Suppressor macrophage treated with lipopolysaccharide for 1 hour (primary cell): ENCODE results near the gene URI1.

Source experiments
- DNase-seq, 3 donors: peaks; one replicate each; pipeline ENCODE4 v3.0.0-alpha.2; 2020 to 2022

The URI1 gene

DNA sequence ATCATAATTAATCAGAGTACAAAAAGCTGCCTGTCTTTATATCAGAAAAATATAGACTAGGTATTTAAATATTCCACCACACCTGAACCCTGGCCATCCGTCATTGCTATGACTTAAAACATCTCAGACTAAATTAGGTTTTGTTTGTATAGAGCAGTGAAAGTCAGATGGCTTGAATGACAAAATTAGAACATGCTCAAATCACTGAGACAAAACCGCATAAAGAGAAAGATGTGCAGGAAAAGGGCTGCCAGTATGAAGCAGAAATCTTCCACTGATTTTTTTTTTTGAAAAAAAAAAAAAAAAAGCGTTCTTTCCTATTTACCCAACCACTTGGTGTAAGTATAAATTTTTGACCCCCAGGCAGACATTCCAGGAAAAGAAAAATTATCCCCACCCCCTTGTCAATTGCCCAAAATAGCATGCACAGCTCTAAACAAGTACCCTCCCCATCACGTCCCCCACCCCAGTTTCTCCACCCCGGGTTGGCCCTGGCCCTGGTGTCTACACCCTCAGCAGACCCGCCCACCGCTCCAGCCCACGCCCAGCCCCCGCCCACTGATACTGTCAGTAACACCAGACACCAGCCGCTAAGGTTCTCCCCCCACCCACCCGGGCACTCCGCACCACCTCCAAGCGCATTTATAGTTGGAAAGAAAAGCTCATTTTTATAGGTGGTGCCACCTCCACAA lies 118.6 kb downstream of the URI1 start:
- no peak for DNase-seq

DNA sequence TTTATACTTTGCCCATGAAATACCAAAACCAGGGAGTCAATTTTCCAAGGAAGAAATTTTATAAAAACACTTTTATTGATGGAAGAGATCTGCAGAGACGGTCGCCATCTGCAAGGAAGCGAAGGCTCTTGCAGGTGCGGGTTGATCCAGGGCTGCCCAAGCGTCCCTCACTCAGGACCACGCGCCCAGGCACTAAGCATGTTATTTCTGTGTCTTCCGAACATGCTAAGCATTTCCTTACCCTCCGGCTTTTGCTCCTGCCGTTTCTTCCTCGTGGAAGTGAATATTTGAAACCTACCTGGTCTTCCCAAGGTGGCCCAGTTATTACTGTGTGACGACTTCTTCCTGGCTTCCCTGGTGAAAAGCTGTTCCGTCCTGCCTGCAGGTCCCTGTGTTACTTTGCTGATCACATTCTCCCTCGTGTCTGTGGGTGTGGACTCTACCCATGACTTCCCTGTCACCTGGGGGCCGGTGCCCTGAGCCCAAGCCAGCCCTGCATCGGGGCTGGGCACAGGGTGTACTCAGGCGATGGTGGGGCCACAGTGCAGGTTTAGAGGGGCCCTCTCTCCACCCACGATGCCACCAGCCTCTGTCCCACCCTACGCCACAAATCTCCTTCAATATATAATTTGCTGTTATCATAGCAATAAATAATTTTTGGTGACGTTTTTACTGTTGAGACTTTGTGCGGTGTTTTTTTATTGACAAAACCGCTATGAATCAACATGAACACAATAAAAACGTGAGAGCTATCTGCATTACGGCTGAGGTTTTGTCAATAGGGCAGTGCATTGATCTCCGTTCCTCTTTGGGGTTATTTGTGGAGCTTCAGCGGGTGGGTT lies 119.4 kb downstream of the URI1 start:
- no peak for DNase-seq

DNA sequence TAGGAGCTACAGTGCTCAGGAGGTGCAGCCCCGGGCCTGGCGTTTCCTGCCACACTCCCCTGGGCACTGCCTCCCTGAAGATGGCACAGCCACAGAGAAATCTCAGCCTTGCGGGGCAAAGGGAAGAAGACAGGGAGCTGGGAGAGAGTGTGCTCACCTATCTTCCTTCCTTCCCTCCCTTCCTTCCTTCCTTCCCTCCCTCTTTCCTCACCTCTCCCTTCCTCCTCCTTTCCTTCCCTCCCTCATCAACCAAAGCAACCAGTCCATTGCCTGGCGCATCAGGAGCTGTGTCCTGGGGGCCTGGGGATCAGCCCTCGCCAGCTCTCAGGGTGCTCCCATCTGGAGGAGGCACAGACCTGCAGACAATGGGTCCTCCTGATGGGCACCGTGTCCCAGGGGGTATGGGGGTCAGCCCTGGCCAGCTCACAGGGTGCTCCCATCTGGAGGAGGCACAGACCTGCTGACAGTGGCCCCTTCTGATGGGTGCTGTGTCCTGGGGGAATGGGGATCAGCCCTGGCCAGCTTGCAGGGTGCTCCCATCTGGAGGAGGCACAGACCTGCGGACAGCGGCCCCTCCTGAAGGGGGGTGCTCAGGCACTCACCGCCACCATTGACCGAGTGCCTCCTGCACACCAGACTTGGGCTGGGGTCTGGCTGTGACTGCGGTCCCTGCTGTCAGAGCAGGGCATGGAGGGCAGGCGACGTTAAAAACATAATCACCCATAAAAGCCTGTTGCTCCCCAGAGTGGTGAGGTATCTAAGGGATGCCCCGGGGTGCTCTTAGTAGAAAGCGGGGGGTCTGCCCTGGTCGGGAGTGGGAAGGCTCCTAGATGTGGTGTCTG lies 120.2 kb downstream of the URI1 start:
- DNase-seq, result no peak

DNA sequence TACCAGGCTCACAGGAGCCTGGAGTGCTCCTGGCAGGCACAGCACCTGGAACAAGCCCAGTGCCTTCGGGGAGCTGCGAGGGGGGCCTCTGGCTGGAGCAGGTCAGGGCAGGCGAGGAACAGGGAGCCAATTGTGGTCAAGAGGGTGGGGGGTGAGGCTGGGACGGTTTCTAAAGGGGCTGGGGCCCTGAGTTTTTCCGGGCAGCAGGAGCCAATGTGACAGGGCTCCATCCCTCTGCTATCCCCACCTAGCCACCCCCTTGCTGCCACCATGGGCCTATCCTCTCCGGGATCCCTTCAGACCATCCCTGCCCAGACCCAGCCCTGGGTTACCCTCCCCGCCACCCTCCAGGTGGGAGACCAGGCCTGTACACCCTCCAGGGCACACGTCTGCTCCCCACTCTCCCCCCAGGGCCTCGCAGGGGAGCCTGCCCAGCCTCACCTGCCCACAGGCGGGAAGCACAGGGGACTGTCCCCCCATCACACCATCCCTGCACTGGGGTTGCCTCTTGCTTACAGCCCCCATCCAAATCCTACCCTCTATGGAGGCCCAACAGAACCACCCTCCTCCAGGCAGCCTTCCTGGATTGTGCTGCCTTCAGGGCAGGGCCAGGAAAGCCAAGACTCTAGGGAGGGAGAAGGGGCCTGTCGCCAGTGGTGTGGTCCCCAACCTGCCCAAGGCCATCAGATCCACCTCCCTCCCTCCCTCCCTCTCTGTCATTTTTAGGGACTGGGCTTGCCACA lies 121.0 kb downstream of the URI1 start:
- DNase-seq, result no peak

DNA sequence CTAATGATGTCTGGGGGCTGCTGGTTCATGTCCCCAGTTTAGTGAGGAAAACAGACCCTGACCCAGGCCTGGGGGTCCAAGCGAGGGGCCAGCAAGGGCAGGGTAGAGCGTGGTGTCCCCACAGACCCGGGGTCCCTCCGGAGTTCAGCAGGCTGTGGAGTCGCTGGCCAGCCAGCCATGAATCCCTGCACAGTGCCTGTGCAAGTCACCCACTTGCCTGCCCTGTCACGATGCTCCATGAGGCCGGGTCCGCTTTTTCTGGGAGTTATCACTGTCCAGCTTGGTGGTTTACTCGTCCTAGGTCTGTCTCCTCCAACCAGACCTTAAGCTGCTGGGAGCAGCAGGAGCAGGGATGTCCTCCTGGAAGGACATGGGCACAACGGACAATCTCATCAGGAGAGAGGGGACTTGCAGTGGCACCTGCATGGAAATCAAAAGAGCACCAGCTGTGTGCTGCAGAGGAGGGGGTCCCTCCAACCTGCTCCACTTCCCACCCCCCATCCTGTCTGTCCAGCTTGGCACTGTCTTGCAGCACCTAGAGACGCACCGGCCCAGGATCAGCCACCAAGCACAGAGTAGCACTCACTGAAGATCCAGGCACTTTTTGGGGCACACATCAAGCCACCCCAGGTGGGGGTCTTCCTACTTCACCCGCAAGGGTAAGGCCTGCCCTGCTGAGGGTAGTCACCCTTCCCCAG lies 121.8 kb downstream of the URI1 start:
- DNase-seq, result no peak

DNA sequence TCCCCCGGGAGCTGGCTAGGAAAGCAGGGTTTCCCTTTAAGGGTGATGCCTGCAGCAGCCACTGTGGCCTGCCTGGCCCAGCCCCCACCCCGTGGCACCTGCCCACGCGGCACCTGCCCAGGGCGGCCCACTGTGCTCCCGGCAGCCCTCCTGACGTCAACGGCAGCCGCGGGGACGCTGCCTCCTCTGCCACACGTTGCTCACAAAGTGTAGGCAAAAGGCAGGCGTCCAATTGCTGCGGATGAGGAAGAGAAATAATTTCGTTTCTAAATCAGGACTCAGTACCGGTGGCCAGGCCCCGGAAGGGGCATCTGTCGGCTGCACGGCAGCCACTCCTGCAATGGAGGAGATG lies 122.3 kb downstream of the URI1 start:
- DNase-seq, result no peak

DNA sequence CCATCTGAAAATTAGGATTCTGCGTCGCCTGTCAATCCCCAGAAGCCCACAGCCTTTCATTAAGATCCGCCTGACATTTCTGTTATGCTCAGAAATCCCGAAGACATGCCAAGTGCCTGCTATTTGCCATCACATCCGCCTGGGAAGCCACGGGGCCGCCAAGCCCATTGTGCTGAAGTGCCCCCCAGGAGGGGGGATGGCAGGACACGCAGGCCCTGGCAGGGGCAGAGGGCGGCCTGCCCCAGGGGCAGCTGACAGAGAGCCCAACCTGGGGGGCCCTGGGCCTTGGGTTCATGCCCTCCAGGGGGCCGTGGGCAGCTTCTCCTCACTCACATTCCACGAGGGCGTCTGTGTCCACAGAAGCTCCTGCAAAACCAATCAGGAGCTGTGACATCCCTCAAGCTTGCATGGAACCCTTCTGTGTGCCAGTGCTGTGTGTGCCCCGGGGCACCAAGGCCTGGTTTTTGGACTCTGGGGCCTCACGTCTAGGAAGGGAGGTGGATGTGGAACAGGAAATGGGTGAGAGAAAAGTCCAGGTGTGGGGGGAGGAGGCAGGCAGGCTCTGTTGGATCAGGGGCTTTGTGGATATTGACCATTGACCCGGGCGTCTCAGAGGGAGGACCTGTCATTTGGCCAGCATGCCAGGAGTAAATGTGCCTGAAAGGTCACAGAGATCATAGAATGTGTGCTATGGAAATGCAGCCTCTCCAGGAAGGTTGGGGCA lies 122.9 kb downstream of the URI1 start:
- no peak for DNase-seq

DNA sequence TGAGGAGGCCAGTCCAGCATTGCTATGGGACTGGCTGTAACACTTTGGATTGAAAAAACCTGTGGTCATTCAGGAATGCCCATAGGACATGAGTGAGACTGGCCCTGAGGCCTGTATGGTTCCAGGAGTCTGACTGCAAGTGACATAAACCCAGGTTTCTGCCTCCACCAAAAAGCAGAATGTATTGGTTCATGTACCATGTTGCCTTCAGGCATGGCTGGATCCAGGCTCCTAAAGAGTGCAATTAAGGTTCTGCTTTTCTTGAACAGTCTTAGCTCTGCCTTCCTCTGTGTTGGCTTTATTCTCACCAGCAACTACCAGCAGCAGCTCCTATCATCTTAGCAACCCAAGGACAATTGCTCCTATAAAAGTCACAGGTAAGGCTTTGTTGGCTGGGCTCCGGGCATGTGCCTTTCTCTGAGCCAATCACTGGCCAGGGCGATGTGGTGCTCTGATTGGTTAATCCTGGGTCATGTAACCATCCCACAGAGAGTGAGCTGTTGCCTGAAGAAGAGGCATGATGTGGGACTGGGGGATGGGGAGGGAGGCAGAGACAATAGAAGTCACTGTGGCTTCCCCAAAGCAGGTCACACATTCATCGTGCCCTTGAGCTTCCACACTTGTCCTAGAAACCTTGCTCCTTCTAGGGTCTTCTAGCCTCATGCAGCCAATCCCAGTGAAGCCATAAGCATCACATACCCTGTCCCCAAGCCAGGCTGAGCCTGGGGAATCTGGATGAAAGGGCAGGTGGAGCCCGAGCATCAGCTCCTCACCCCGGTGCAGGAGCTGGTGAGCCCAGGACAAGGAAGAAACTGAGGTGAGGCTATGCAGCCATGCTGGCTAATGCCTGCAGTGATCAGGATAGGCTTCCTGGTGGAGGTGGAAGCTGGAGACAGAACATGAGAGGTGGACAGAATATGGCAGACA lies 123.9 kb downstream of the URI1 start:
- DNase-seq, result no peak
